Endothelial cell of umbilical vein (primary cell): ENCODE data around the gene FBXL22. TPM values are rescaled to one million over a fixed set of nuclear protein-coding genes. Genes with fewer than 3 reads are reported as not detected.

Source experiments
- BruUV-seq: library from RNA; stranded (reverse); fragments of 400-500 nt; replicated peaks from 2 replicates; lab custom pipeline; 2021; lab: Mats Ljungman, UMichigan
- CTCF ChIA-PET: fragments of 300-600, 350-600 bp; sonication (Branson Sonifier 250); formaldehyde crosslinking; loops from one replicate; lab custom pipeline; 2021; ENCODE audit warnings: antibody characterized with exemption, inconsistent platforms; lab: Charles Lee
- POLR2A ChIA-PET: fragments of 300-600, 350-600 bp; sonication (Branson Sonifier 250); formaldehyde crosslinking; loops from one replicate; lab custom pipeline; 2021; ENCODE audit warnings: antibody characterized with exemption, inconsistent platforms; lab: Charles Lee
- DNase-seq: peaks from one replicate; pipeline ENCODE4 v3.0.0-alpha.2; 2011; ENCODE audit warnings: low read depth, low spot score
- FAIRE-seq: peaks from 2 replicates; lab custom pipeline; 2011; peaks lifted over from hg19 to GRCh38; lab: Jason Lieb, UNC
- H2AFZ ChIP-seq: 2 replicates; pipeline ENCODE4 v1.6.0; 2012; ENCODE audit warnings: low read depth, low read length, control low read depth, inconsistent platforms
- H3K27ac ChIP-seq: 2 replicates; pipeline ENCODE4 v1.5.1; 2011; ENCODE audit warnings: low read depth, mild to moderate bottlenecking, control low read depth, low read length, moderate library complexity; ENCODE audit not compliant: insufficient read depth
- H3K27me3 ChIP-seq, 2 experiments: 2 replicates each; pipeline versions ENCODE4 v1.6.0 to v1.6.1; 2011; ENCODE audit warnings: low read length in 2 of 2, mixed read lengths in 1 of 2; ENCODE audit not compliant: control insufficient read depth in 2 of 2, insufficient read depth in 2 of 2
- H3K36me3 ChIP-seq, 2 experiments: 2 replicates in 1 of 2; 3 replicates in 1 of 2; pipeline ENCODE4 v1.5.1; 2011; ENCODE audit warnings: low read length in 2 of 2, mild to moderate bottlenecking in 1 of 2, moderate library complexity in 1 of 2; ENCODE audit not compliant: control insufficient read depth in 2 of 2, insufficient read depth in 2 of 2; ENCODE audit errors: extremely low read depth in 1 of 2
- H3K4me1 ChIP-seq: 3 replicates; pipeline ENCODE4 v1.5.1; 2011; ENCODE audit warnings: mild to moderate bottlenecking, low read length; ENCODE audit not compliant: control insufficient read depth, insufficient read depth; ENCODE audit errors: extremely low read depth
- H3K4me2 ChIP-seq: 2 replicates; pipeline ENCODE4 v1.6.1; 2011; ENCODE audit warnings: low read length, control low read depth, mixed read lengths; ENCODE audit not compliant: insufficient read depth
- H3K4me3 ChIP-seq, 3 experiments: fragments of 200-600 bp in 1 of 3; sonication (generic), shearing (Covaris generic) in 1 of 3; replicated peaks in 1 of 3; 2 replicates each; pipeline ENCODE4 v1.5.1; 2011 to 2016; ENCODE audit warnings: control low read depth in 3 of 3, low read length in 3 of 3, mild to moderate bottlenecking in 2 of 3, inconsistent platforms in 1 of 3, low read depth in 1 of 3, moderate library complexity in 1 of 3; ENCODE audit not compliant: insufficient read depth in 1 of 3
- H3K79me2 ChIP-seq: 2 replicates; pipeline ENCODE4 v1.6.0; 2012; ENCODE audit warnings: low read length, inconsistent platforms; ENCODE audit not compliant: control insufficient read depth, insufficient read depth
- H3K9ac ChIP-seq: replicated peaks from 2 replicates; pipeline ENCODE3; 2011; ENCODE audit warnings: low read length, control low read depth; ENCODE audit not compliant: insufficient read depth; ENCODE audit errors: extremely low read depth
- H3K9me1 ChIP-seq: replicated peaks from 3 replicates; pipeline ENCODE4 v1.6.0; 2011; ENCODE audit warnings: mild to moderate bottlenecking, low read length; ENCODE audit not compliant: control insufficient read depth, insufficient read depth; ENCODE audit errors: extremely low read depth
- H3K9me3 ChIP-seq: replicated peaks from 2 replicates; pipeline ENCODE4 v1.5.1; 2012; ENCODE audit warnings: low read length, inconsistent platforms; ENCODE audit not compliant: control insufficient read depth, insufficient read depth
- H4K20me1 ChIP-seq: replicated peaks from 2 replicates; pipeline ENCODE3; 2011; ENCODE audit warnings: mild to moderate bottlenecking, low read length; ENCODE audit not compliant: control insufficient read depth, insufficient read depth; ENCODE audit errors: extremely low read depth
- EZH2 ChIP-seq: IDR thresholded peaks from 2 replicates; pipeline ENCODE4 v1.6.1; 2012; ENCODE audit warnings: borderline replicate concordance, low read depth, mild to moderate bottlenecking, moderate library complexity, low read length, inconsistent platforms; ENCODE audit not compliant: severe bottlenecking
- FOS ChIP-seq: IDR thresholded peaks from 2 replicates; pipeline ENCODE4 v1.6.1; 2011; ENCODE audit warnings: mild to moderate bottlenecking, low read length, moderate library complexity, borderline replicate concordance; ENCODE audit not compliant: insufficient read depth
- GATA2 ChIP-seq: IDR thresholded peaks from 2 replicates; pipeline ENCODE4 v1.7.0; 2011; ENCODE audit warnings: low read depth, mild to moderate bottlenecking, moderate library complexity, mixed read lengths, low read length; ENCODE audit not compliant: insufficient read length, insufficient read depth
- JUN ChIP-seq: IDR thresholded peaks from 2 replicates; pipeline ENCODE4 v1.6.1; 2011; ENCODE audit warnings: borderline replicate concordance, low read depth; ENCODE audit not compliant: insufficient read length, insufficient read depth
- MYC ChIP-seq: IDR thresholded peaks from one replicate; pipeline ENCODE4 v1.6.1; 2011; ENCODE audit warnings: mild to moderate bottlenecking, low read depth, low read length
- POLR2A ChIP-seq: IDR thresholded peaks from 2 replicates; pipeline ENCODE4 v1.6.1; 2012; ENCODE audit warnings: low read depth, mild to moderate bottlenecking, control low read depth, low read length
- POLR2AphosphoS5 ChIP-seq: IDR thresholded peaks from 2 replicates; pipeline ENCODE4 v1.6.1; 2012; ENCODE audit warnings: low read depth, mild to moderate bottlenecking, control low read depth, low read length, moderate library complexity; ENCODE audit not compliant: insufficient read depth
- dilution Hi-C: fragments of 300-500 bp; cut with MboI; formaldehyde crosslinking; loops from one replicate; pipeline ENCODE4 v1.15.0; 2019; ENCODE audit warnings: low sequenced_read_pairs; ENCODE audit not compliant: extremely low pct_ligation_motif_present
- intact Hi-C: fragments of 100-400 bp; cut with micrococcal nuclease; formaldehyde crosslinking; loops from one replicate; pipeline ENCODE4 v1.10.0; 2022
- polyA plus RNA-seq, 4 experiments: library from polyadenylated mRNA; depleted of rRNA in 3 of 4; stranded (reverse) in 3 of 4; unstranded in 1 of 4; fragments of >200 nt; gene quantifications; 2 replicates each; pipeline versions ENCODE4 v1.2.1 to v1.2.3, GENCODE V29; 2011 to 2012; ENCODE audit warnings: missing spikeins in 1 of 4
- total RNA-seq: library from RNA; stranded (reverse); gene quantifications from 2 replicates; pipeline ENCODE4 v1.2.3, GENCODE V29; 2021
- TF ChIP-seq, protein P1 (sequence below): IDR thresholded peaks from 2 replicates; pipeline ENCODE4 v1.6.1; 2011; ENCODE audit not compliant: insufficient read depth, insufficient read length
- TF ChIP-seq, protein P2 (sequence below), 2 donors: IDR thresholded peaks; 1 replicate in 1 of 2; 2 replicates in 1 of 2; pipeline ENCODE4 v1.5.1; 2011; ENCODE audit warnings: low read length in 2 of 2, mild to moderate bottlenecking in 2 of 2, moderate library complexity in 2 of 2, control low read depth in 1 of 2, inconsistent platforms in 1 of 2, low read depth in 1 of 2; ENCODE audit not compliant: insufficient read depth in 1 of 2; ENCODE audit errors: extremely low read depth in 1 of 2

Gene FBXL22
- total and polyA plus RNA-seq, 2 donors (not counting 3 experiments of a cell fraction or from before 2014, with no cell fraction given) = 0.06 TPM; not detected in 1

DNA sequence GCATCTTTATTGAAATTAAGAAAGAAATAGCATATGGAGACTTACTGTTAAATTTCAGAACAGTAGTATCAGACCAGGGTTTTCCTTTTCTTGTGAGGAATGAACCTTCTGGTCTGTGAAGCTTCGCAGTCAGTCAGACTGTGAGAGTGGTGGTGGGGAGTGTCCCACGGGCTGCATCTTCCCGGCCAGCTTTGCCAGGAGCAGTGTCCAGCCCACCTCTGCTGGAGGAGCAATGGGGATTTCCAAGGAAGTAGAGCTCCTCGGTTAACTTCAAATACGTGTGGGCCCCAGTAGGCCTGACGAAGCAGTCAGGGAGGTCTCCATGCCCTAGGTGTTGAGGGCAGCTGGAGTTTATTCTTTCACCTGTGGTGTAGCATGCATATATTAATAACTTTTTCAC lies 40.9 kb upstream of the FBXL22 start:
- intact Hi-C loops = no loop called here
- Histone ChIP-seq H4K20me1 (no peaks in the 10 kb centered on the region), H3K4me3 (no peak overlapping the region), H3K79me2 (peaks cover 19% of the 10 kb centered on the region), H3K9ac (no peak overlapping the region), H3K4me2 (no peak overlapping the region), H2AFZ (no peak overlapping the region), H3K4me1 (peaks cover 15% of the 10 kb centered on the region), H3K9me1 (no peaks in the 10 kb centered on the region), H3K27me3 (no peaks in the 10 kb centered on the region), H3K9me3 (no peaks in the 10 kb centered on the region), H3K27ac (no peak overlapping the region), H3K36me3 (peaks cover 3 to 4% of the 10 kb centered on the region in 2 experiments)
- POLR2A ChIA-PET = interaction anchor here (0.6 kb wide), 1 partner anchor 258 kb away, joined by 5 read pairs; no protein-coding TSS in a partner anchor
- no TSS peak for BruUV-seq
- DNase-seq = no peak
- CTCF ChIA-PET = interaction anchor here (1.0 to 1.2 kb wide), 2 partner anchors 47 to 90 kb away, joined by 3 to 4 read pairs; no protein-coding TSS in a partner anchor
- no peak for FAIRE-seq
- dilution Hi-C loops = no loop called here
- TF ChIP-seq POLR2AphosphoS5 (no peak), EZH2 (no peak), FOS (no peak), POLR2A (no peak), JUN (no peak), MYC (no peak), GATA2 (no peak)
- TF ChIP-seq, protein P1, sequence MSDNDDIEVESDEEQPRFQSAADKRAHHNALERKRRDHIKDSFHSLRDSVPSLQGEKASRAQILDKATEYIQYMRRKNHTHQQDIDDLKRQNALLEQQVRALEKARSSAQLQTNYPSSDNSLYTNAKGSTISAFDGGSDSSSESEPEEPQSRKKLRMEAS = no peak
- TF ChIP-seq, protein P2, sequence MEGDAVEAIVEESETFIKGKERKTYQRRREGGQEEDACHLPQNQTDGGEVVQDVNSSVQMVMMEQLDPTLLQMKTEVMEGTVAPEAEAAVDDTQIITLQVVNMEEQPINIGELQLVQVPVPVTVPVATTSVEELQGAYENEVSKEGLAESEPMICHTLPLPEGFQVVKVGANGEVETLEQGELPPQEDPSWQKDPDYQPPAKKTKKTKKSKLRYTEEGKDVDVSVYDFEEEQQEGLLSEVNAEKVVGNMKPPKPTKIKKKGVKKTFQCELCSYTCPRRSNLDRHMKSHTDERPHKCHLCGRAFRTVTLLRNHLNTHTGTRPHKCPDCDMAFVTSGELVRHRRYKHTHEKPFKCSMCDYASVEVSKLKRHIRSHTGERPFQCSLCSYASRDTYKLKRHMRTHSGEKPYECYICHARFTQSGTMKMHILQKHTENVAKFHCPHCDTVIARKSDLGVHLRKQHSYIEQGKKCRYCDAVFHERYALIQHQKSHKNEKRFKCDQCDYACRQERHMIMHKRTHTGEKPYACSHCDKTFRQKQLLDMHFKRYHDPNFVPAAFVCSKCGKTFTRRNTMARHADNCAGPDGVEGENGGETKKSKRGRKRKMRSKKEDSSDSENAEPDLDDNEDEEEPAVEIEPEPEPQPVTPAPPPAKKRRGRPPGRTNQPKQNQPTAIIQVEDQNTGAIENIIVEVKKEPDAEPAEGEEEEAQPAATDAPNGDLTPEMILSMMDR (IDR thresholded peaks at IDR 0.05; ENCODE audit: extremely low read depth in 1 of 2, insufficient read depth in 1 of 2, low read depth in 1 of 2, low read length in 2 of 2) = no peak
